HT-29 (cell line): ENCODE data around the gene RCBTB2. TPM values are rescaled to one million over a fixed set of nuclear protein-coding genes. Genes with fewer than 3 reads are reported as not detected.

Experiments used
- DNase-seq: peaks from one replicate; pipeline ENCODE4 v3.0.0-alpha.2; 2015; ENCODE audit warnings: low spot score
- total RNA-seq: library from RNA; depleted of rRNA; stranded (reverse); fragments of >200 nt; shearing (Covaris generic); gene quantifications from 2 replicates; pipeline ENCODE4 v1.2.3, GENCODE V29; 2014; rRNA removed

The RCBTB2 gene
- total RNA-seq, 1 experiment from 2014 or later: 2.9 TPM

- no peak for DNase-seq
These were observed 83.2 kb downstream of the RCBTB2 start for GRCh38 chr13:48449656-48450055.

- DNase-seq: no peak
These were observed 83.8 kb downstream of the RCBTB2 start for GRCh38 chr13:48448959-48449614.

GRCh38 chr13:48448285-48448958 lies 84.5 kb downstream of the RCBTB2 start:
- DNase-seq: no peak

GRCh38 chr13:48446464-48446863 lies 86.4 kb downstream of the RCBTB2 start:
- DNase-seq: no peak

GRCh38 chr13:48443442-48444208 lies 89.3 kb downstream of the RCBTB2 start:
- no peak for DNase-seq

Other genes with a start within 250 kb of the RCBTB2 start
- gene RB1, start 229.3 kb downstream of the RCBTB2 start, total RNA-seq: 18.1 and 21.3 TPM in 2 replicates
- 3.4 and 4.8 TPM in 2 replicates for gene LPAR6, start 120.0 kb downstream of the RCBTB2 start, total RNA-seq
- not detected in 2 replicates for gene CYSLTR2, start 120.8 kb upstream of the RCBTB2 start, total RNA-seq